HepG2 (cell line): ENCODE measurements around the gene TRAF4. TPM values are rescaled to one million over a fixed set of nuclear protein-coding genes. Genes with fewer than 3 reads are reported as not detected.

Source experiments
- ARHGAP35 ChIP-seq: sonication (generic); formaldehyde crosslinking; IDR thresholded peaks from 2 replicates; pipeline ENCODE4 v1.9.0; 2022; ENCODE audit warnings: mild to moderate bottlenecking, inconsistent platforms, moderate library complexity, missing genetic modification reagents, borderline replicate concordance
- CSRNP2 ChIP-seq: sonication (generic); formaldehyde crosslinking; conservative IDR thresholded peaks from 2 replicates; pipeline ENCODE4 v1.8.0; 2022; ENCODE audit warnings: low read depth, missing genetic modification reagents
- HNF1B ChIP-seq: sonication (generic); formaldehyde crosslinking; IDR thresholded peaks from 2 replicates; pipeline ENCODE4 v1.5.1; 2020; ENCODE audit warnings: mild to moderate bottlenecking, moderate library complexity, missing genetic modification reagents
- JDP2 ChIP-seq: sonication (generic); formaldehyde crosslinking; IDR thresholded peaks from 2 replicates; pipeline ENCODE4 v1.8.1; 2022; ENCODE audit warnings: missing genetic modification reagents, borderline replicate concordance
- MATR3 ChIP-seq: sonication (generic); formaldehyde crosslinking; IDR thresholded peaks from 2 replicates; pipeline ENCODE4 v1.4.0; 2020; ENCODE audit warnings: missing genetic modification reagents
- REPIN1 ChIP-seq: sonication (generic); formaldehyde crosslinking; IDR thresholded peaks from 2 replicates; pipeline ENCODE4 v1.8.0; 2022; ENCODE audit warnings: missing genetic modification reagents, low read depth, mild to moderate bottlenecking, borderline replicate concordance
- RXRB ChIP-seq: IDR thresholded peaks from 2 replicates; pipeline ENCODE4 v1.6.1; 2016; ENCODE audit warnings: borderline replicate concordance, missing genetic modification reagents, missing compliant biosample characterization
- SMAD3 ChIP-seq: sonication (generic); formaldehyde crosslinking; IDR thresholded peaks from 2 replicates; pipeline ENCODE4 v1.4.0; 2020; ENCODE audit warnings: missing genetic modification reagents
- TFDP2 ChIP-seq: sonication (generic); formaldehyde crosslinking; IDR thresholded peaks from 2 replicates; pipeline ENCODE4 v1.4.0; 2020; ENCODE audit warnings: missing genetic modification reagents
- XRCC5 ChIP-seq: fragments of 200-400 bp; formaldehyde crosslinking; optimal IDR thresholded peaks from 2 replicates; pipeline ENCODE3; 2017; ENCODE audit warnings: mild to moderate bottlenecking, low read length
- ZBTB38 ChIP-seq: sonication (generic); formaldehyde crosslinking; IDR thresholded peaks from 2 replicates; pipeline ENCODE4 v1.5.1; 2020; ENCODE audit warnings: mild to moderate bottlenecking, missing genetic modification reagents
- ZNF10 ChIP-seq: sonication (generic); formaldehyde crosslinking; IDR thresholded peaks from 2 replicates; pipeline ENCODE4 v1.4.0; 2020; ENCODE audit warnings: mild to moderate bottlenecking, low read depth, missing genetic modification reagents, borderline replicate concordance
- ZNF274 ChIP-seq: sonication (generic); formaldehyde crosslinking; IDR thresholded peaks from 2 replicates; pipeline ENCODE4 v1.5.1; 2020; ENCODE audit warnings: mild to moderate bottlenecking, missing genetic modification reagents
- ZNF292 ChIP-seq: sonication (generic); formaldehyde crosslinking; IDR thresholded peaks from 2 replicates; pipeline ENCODE4 v1.8.1; 2022; ENCODE audit warnings: mild to moderate bottlenecking, low read depth, missing genetic modification reagents, borderline replicate concordance
- ZNF460 ChIP-seq: sonication (generic); formaldehyde crosslinking; IDR thresholded peaks from 2 replicates; pipeline ENCODE4 v1.5.1; 2020; ENCODE audit warnings: missing genetic modification reagents, mild to moderate bottlenecking, borderline replicate concordance
- ZNF512B ChIP-seq: sonication (generic); formaldehyde crosslinking; IDR thresholded peaks from 2 replicates; pipeline ENCODE4 v1.5.1; 2020; ENCODE audit warnings: missing genetic modification reagents, mild to moderate bottlenecking, borderline replicate concordance
- ZNF550 ChIP-seq: sonication (generic); formaldehyde crosslinking; IDR thresholded peaks from 2 replicates; pipeline ENCODE4 v1.4.0; 2020; ENCODE audit warnings: mild to moderate bottlenecking, missing genetic modification reagents, borderline replicate concordance
- ZNF691 ChIP-seq: sonication (generic); formaldehyde crosslinking; IDR thresholded peaks from 2 replicates; pipeline ENCODE4 v1.4.0; 2020; ENCODE audit warnings: missing genetic modification reagents, low read depth, mild to moderate bottlenecking, borderline replicate concordance
- ZNF713 ChIP-seq: sonication (generic); formaldehyde crosslinking; IDR thresholded peaks from 2 replicates; pipeline ENCODE4 v1.4.0; 2020; ENCODE audit warnings: mild to moderate bottlenecking, missing genetic modification reagents
- ZSCAN12 ChIP-seq: sonication (generic); formaldehyde crosslinking; IDR thresholded peaks from 2 replicates; pipeline ENCODE4 v1.9.0; 2021; ENCODE audit warnings: mild to moderate bottlenecking, missing genetic modification reagents
- polyA plus RNA-seq, 8 experiments: library from polyadenylated mRNA; depleted of rRNA in 3 of 8; stranded (reverse) in 7 of 8; unstranded in 1 of 8; fragments of >200 nt; fragmentation: Illumina TruSeq in 4 of 8; extraction: Trizol in 4 of 8; gene quantifications; 2 replicates each; pipeline versions ENCODE4 v1.2.1 to v1.2.3, GENCODE V29; 2011 to 2016; ENCODE audit warnings: low read depth in 4 of 8, missing spikeins in 1 of 8, mixed read lengths in 1 of 8; ENCODE audit not compliant: insufficient read depth in 1 of 8
- total RNA-seq, 5 experiments: library from RNA; depleted of rRNA; stranded (reverse); fragments of >200 nt; fragmentation: Illumina TruSeq; extraction: Trizol; gene quantifications; 2 replicates each; pipeline ENCODE4 v1.2.3, GENCODE V29; 2016; ENCODE audit warnings: low read depth in 1 of 5

TRAF4 gene
- total and polyA plus RNA-seq, 2 of the 13 experiments (the other 11 are each of a cell fraction or from before 2014, with no cell fraction given): 86.0 to 89.9 TPM

GRCh38 chr17:28728364-28729200, 15.2 kb upstream of the TRAF4 start, which contains the start of gene NEK8 (continued):
- TF ChIP-seq ZNF10 (CRISPR knock-in tag) (no peak), RXRB (CRISPR knock-in tag) (no peak; the same call in 1 of the 2 replicates), CSRNP2 (CRISPR knock-in tag) (no peak), REPIN1 (CRISPR knock-in tag) (peak; percentile 66), ZNF460 (0 out of 2 replicates have a peak, but pooled peaks have one; percentile 20), HNF1B (CRISPR knock-in tag) (peak; percentile 71), ZNF550 (CRISPR knock-in tag) (no peak), MATR3 (CRISPR knock-in tag) (no peak), ARHGAP35 (CRISPR knock-in tag) (no peak), TFDP2 (CRISPR knock-in tag) (no peak), ZNF512B (CRISPR knock-in tag) (peak; percentile 43; the same call in 1 of the 2 replicates), ZNF713 (CRISPR knock-in tag) (0 out of 2 replicates have a peak, but pooled peaks have one; percentile 63), ZNF691 (CRISPR knock-in tag) (no peak), ZNF274 (CRISPR knock-in tag) (no peak), ZNF292 (CRISPR knock-in tag) (no peak), ZSCAN12 (0 out of 2 replicates have a peak, but pooled peaks have one; percentile 2), JDP2 (CRISPR knock-in tag) (no peak), SMAD3 (CRISPR knock-in tag) (peak; percentile 42; the same call in 1 of the 2 replicates), ZBTB38 (CRISPR knock-in tag) (peak; percentile 45; the same call in 1 of the 2 replicates), XRCC5 (peak; percentile 3)
